IMR-90 (cell line): ENCODE measurements around the gene TSACC. TPM values are rescaled to one million over a fixed set of nuclear protein-coding genes. Genes with fewer than 3 reads are reported as not detected.

Experiments used
- ATAC-seq: fragments of 200-7000 bp; cut with Tn5 transposase; 2 replicates; pipeline ENCODE4 v1.9.1; 2020; ENCODE audit warnings: low read depth, mild to moderate bottlenecking, moderate library complexity
- BruUV-seq: library from RNA; stranded (reverse); fragments of 400-500 nt; replicated peaks from 2 replicates; lab custom pipeline; 2021; lab: Mats Ljungman, UMichigan
- CTCF ChIA-PET: fragments of 300-600 bp; formaldehyde crosslinking; extraction: SDS; loops from one replicate; lab custom pipeline; 2021; ENCODE audit warnings: antibody characterized with exemption; lab: Yijun Ruan, JAX
- POLR2A ChIA-PET: fragments of 300-600 bp; sonication (Branson Sonifier 250); formaldehyde crosslinking; loops from one replicate; lab custom pipeline; 2022; ENCODE audit warnings: antibody characterized with exemption; ENCODE audit not compliant: unreplicated experiment; lab: Charles Lee
- DNase-seq: peaks from one replicate; pipeline ENCODE4 v3.0.0; 2013
- H2AFZ ChIP-seq: replicated peaks from 2 replicates; pipeline ENCODE3; 2013; ENCODE audit warnings: low read length, mild to moderate bottlenecking; ENCODE audit not compliant: poor library complexity
- H2AK5ac ChIP-seq: 2 replicates; pipeline ENCODE4 v1.6.1; 2013; ENCODE audit warnings: low read depth, low read length, inconsistent platforms
- H2AK9ac ChIP-seq: replicated peaks from 2 replicates; pipeline ENCODE3; 2013; ENCODE audit warnings: mild to moderate bottlenecking, low read depth, low read length, moderate library complexity; ENCODE audit not compliant: poor library complexity
- H2BK120ac ChIP-seq: 2 replicates; pipeline ENCODE4 v1.6.1; 2013; ENCODE audit warnings: low read depth, low read length, inconsistent platforms
- H2BK15ac ChIP-seq: 3 replicates; pipeline ENCODE4 v1.6.1; 2013; ENCODE audit warnings: low read depth, low read length, inconsistent platforms
- H2BK20ac ChIP-seq: 2 replicates; pipeline ENCODE4 v1.6.1; 2013; ENCODE audit warnings: low read depth, mild to moderate bottlenecking, inconsistent platforms, low read length, moderate library complexity
- H2BK5ac ChIP-seq: 2 replicates; pipeline ENCODE4 v1.6.1; 2013; ENCODE audit warnings: mild to moderate bottlenecking, low read depth, low read length, inconsistent platforms; ENCODE audit not compliant: poor library complexity, severe bottlenecking
- H3K14ac ChIP-seq: replicated peaks from 2 replicates; pipeline ENCODE4 v1.6.1; 2013; ENCODE audit warnings: low read depth, low read length, inconsistent platforms
- H3K18ac ChIP-seq: 2 replicates; pipeline ENCODE4 v1.6.1; 2013; ENCODE audit warnings: low read depth, low read length, control low read depth
- H3K23ac ChIP-seq: 2 replicates; pipeline ENCODE4 v1.6.1; 2013; ENCODE audit warnings: low read depth, low read length, inconsistent platforms
- H3K27ac ChIP-seq: 2 replicates; pipeline ENCODE4 v1.5.1; 2013; ENCODE audit warnings: mild to moderate bottlenecking, control low read depth, low read length; ENCODE audit not compliant: insufficient read depth
- H3K27me3 ChIP-seq: 2 replicates; pipeline ENCODE4 v1.6.1; 2013; ENCODE audit warnings: low read length; ENCODE audit not compliant: control insufficient read depth, insufficient read depth
- H3K36me3 ChIP-seq: 2 replicates; pipeline ENCODE4 v1.6.1; 2013; ENCODE audit warnings: low read length, mixed read lengths; ENCODE audit not compliant: control insufficient read depth, insufficient read depth
- H3K4ac ChIP-seq: 2 replicates; pipeline ENCODE4 v1.6.1; 2013; ENCODE audit warnings: low read depth, low read length, inconsistent platforms
- H3K4me1 ChIP-seq: 2 replicates; pipeline ENCODE4 v1.6.1; 2013; ENCODE audit warnings: low read length, mixed read lengths; ENCODE audit not compliant: control insufficient read depth, insufficient read depth
- H3K4me2 ChIP-seq: 2 replicates; pipeline ENCODE4 v1.6.1; 2013; ENCODE audit warnings: low read depth, mild to moderate bottlenecking, control low read depth, low read length, moderate library complexity
- H3K4me3 ChIP-seq: 2 replicates; pipeline ENCODE4 v1.5.1; 2013; ENCODE audit warnings: low read depth, mild to moderate bottlenecking, control low read depth, low read length, moderate library complexity; ENCODE audit not compliant: insufficient read depth
- H3K56ac ChIP-seq: 2 replicates; pipeline ENCODE4 v1.6.1; 2013; ENCODE audit warnings: low read length, inconsistent platforms; ENCODE audit not compliant: insufficient read depth; ENCODE audit errors: extremely low read depth
- H3K79me1 ChIP-seq, 2 experiments: 2 replicates each; pipeline ENCODE4 v1.6.1; 2013; ENCODE audit warnings: low read length in 2 of 2, inconsistent platforms in 1 of 2, low read depth in 1 of 2
- H3K9ac ChIP-seq: 2 replicates; pipeline ENCODE4 v1.6.1; 2013; ENCODE audit warnings: low read depth, low read length, control low read depth
- H3K9me1 ChIP-seq: 2 replicates; pipeline ENCODE4 v1.6.1; 2013; ENCODE audit warnings: low read length, inconsistent platforms; ENCODE audit not compliant: insufficient read depth
- H3K9me3 ChIP-seq: 2 replicates; pipeline ENCODE4 v1.6.1; 2013; ENCODE audit warnings: low read length; ENCODE audit not compliant: control insufficient read depth, insufficient read depth
- H4K20me1 ChIP-seq: 2 replicates; pipeline ENCODE4 v1.6.1; 2013; ENCODE audit warnings: low read length, inconsistent platforms; ENCODE audit not compliant: insufficient read depth
- H4K5ac ChIP-seq: 2 replicates; pipeline ENCODE4 v1.6.1; 2013; ENCODE audit warnings: mild to moderate bottlenecking, low read depth, low read length, control low read depth
- H4K8ac ChIP-seq, 2 experiments: 2 replicates each; pipeline ENCODE4 v1.6.1; 2013; ENCODE audit warnings: low read depth in 2 of 2, low read length in 2 of 2, control low read depth in 1 of 2, inconsistent platforms in 1 of 2
- H4K91ac ChIP-seq: 2 replicates; pipeline ENCODE4 v1.6.1; 2013; ENCODE audit warnings: low read depth, low read length, inconsistent platforms; ENCODE audit not compliant: insufficient read depth
- MXI1 ChIP-seq: IDR thresholded peaks from 2 replicates; pipeline ENCODE4 v1.6.1; 2012; ENCODE audit warnings: low read depth, mild to moderate bottlenecking, low read length, moderate library complexity, borderline replicate concordance
- USF2 ChIP-seq: fragments of 150-350 bp; IDR thresholded peaks from 2 replicates; pipeline ENCODE4 v1.6.1; 2017; ENCODE audit warnings: mild to moderate bottlenecking, antibody characterized with exemption, low read length, low read depth
- WGBS, 2 experiments: methylation state at CpG; one replicate each; pipeline versions ENCODE4 v1.1.5 to v1.1.7; 2013; ENCODE audit warnings: missing lambda C conversion rate in 2 of 2; ENCODE audit not compliant: insufficient read length in 1 of 2; ENCODE audit errors: extremely low coverage in 2 of 2; 5-methylcytosine and 5-hydroxymethylcytosine counted together
- dilution Hi-C: fragments of 300-500 bp; cut with HindIII; formaldehyde crosslinking; loops from one replicate; pipeline ENCODE4 v1.14.3; 2018; ENCODE audit warnings: low sequenced_read_pairs; ENCODE audit not compliant: unreplicated experiment
- in situ Hi-C: fragments of 300-500 bp; cut with MboI; formaldehyde crosslinking; loops from 3 replicates; pipeline ENCODE4 v1.14.3; 2019; ENCODE audit warnings: low sequenced_read_pairs, inconsistent platforms, mixed read lengths
- intact Hi-C: fragments of 100-400 bp; cut with micrococcal nuclease; formaldehyde crosslinking; loops from 2 replicates; pipeline ENCODE4 v1.10.0; 2022
- polyA plus RNA-seq, 3 experiments: library from polyadenylated mRNA; depleted of rRNA; stranded (reverse); fragments of >200 nt; gene quantifications; 2 replicates each; pipeline ENCODE4 v1.2.3, GENCODE V29; 2012; ENCODE audit warnings: low replicate concordance in 1 of 3
- total RNA-seq: library from RNA; depleted of rRNA; stranded (reverse); fragments of >200 nt; gene quantifications from 2 replicates; pipeline ENCODE4 v1.2.3, GENCODE V29; 2012

Gene TSACC
- total and polyA plus RNA-seq, 2 of the 4 experiments (the other 2 are of a cell fraction): 0.75 TPM; not detected in 1

- no peak overlapping the region for H2BK20ac ChIP-seq
- no TSS peak for BruUV-seq
- peak; percentile 72 for DNase-seq
- no peaks in the 10 kb centered on the region for H3K9me3 ChIP-seq
- no peak overlapping the region for H2BK15ac ChIP-seq
- POLR2A ChIA-PET: no interaction called here
- H4K20me1 ChIP-seq: no peaks in the 10 kb centered on the region
- H4K91ac ChIP-seq: peak overlapping the region; percentile 89
- H3K27me3 ChIP-seq: no peaks in the 10 kb centered on the region
- H3K23ac ChIP-seq: peak overlapping the region; percentile 89; the same call in 1 of the 2 replicates
- peak overlapping the region; percentile 98 for H4K5ac ChIP-seq
- peak overlapping the region; percentile 66 for H2AK9ac ChIP-seq
- peak overlapping the region; percentile 89 for H3K27ac ChIP-seq
- TF ChIP-seq USF2: no peak
- TF ChIP-seq MXI1: peak; percentile 28; the same call in 1 of the 2 replicates
- in situ Hi-C loops (no loop called here), dilution Hi-C loops (no loop called here), intact Hi-C loops (no loop called here)
- peaks cover 3 to 29% of the 10 kb centered on the region in 2 experiments for H3K79me1 ChIP-seq
- peaks cover 2% of the 10 kb centered on the region; the same call in 1 of the 2 replicates for H3K4me1 ChIP-seq
- H3K14ac ChIP-seq: peak overlapping the region; percentile 95
- peak overlapping the region; percentile 5 to 97; a peak in 3 of 4 replicates for H4K8ac ChIP-seq
- peak overlapping the region; percentile 91 for H3K4me3 ChIP-seq
- peak overlapping the region; percentile 94 for H3K4ac ChIP-seq
- H2BK120ac ChIP-seq: peak overlapping the region; percentile 42; the same call in 1 of the 2 replicates
- ATAC-seq: peak; percentile 98
- peak overlapping the region; percentile 91 for H3K18ac ChIP-seq
- peak overlapping the region; percentile 67; the same call in 1 of the 2 replicates for H3K56ac ChIP-seq
- H2AK5ac ChIP-seq: peak overlapping the region; percentile 62; the same call in 1 of the 2 replicates
- H3K9ac ChIP-seq: peak overlapping the region; percentile 88
- 20% methylated on average over 3 of the region's 37 CpGs; no CpG with 5 or more reads in 1 of the 2 experiments for WGBS, 2 experiments
- peak overlapping the region; percentile 94 for H2AFZ ChIP-seq
- peaks cover 6% of the 10 kb centered on the region; the same call in 1 of the 2 replicates for H3K9me1 ChIP-seq
- H3K4me2 ChIP-seq: peak overlapping the region; percentile 99
- CTCF ChIA-PET: no interaction called here
- H2BK5ac ChIP-seq: peak overlapping the region; percentile 75
- H3K36me3 ChIP-seq: peaks cover 12% of the 10 kb centered on the region
These were observed 46.9 kb upstream of the TSACC start for GRCh38 chr1:156291226-156292061.
